H9 (cell line): Measurements from ENCODE around the gene ARL13B. TPM values are rescaled to one million over a fixed set of nuclear protein-coding genes. Genes with fewer than 3 reads are reported as not detected.
A peak's percentile ranks its signal among the peaks of the same experiment; 100 is the strongest.

Experiments used
- DNase-seq: peaks from one replicate; pipeline ENCODE4 v3.0.0-alpha.2; 2017
- H2AFZ ChIP-seq: one replicate; pipeline ENCODE4 v1.6.1; 2013; ENCODE audit warnings: mild to moderate bottlenecking, low read length, control low read depth, moderate library complexity
- H2AK5ac ChIP-seq: 2 replicates; pipeline ENCODE4 v1.6.1; 2013; ENCODE audit warnings: low read length, control low read depth, mixed read lengths; ENCODE audit not compliant: insufficient read length
- H2BK120ac ChIP-seq: one replicate; pipeline ENCODE4 v1.6.1; 2013; ENCODE audit warnings: low read depth, mild to moderate bottlenecking, low read length, control low read depth, inconsistent platforms; ENCODE audit not compliant: poor library complexity, severe bottlenecking
- H2BK12ac ChIP-seq: 2 replicates; pipeline ENCODE4 v1.6.1; 2013; ENCODE audit warnings: low read length, control low read depth, mixed read lengths, low read depth; ENCODE audit not compliant: insufficient read length
- H2BK15ac ChIP-seq: 2 replicates; pipeline ENCODE4 v1.6.1; 2013; ENCODE audit warnings: low read depth, low read length, control low read depth
- H2BK20ac ChIP-seq: one replicate; pipeline ENCODE4 v1.6.1; 2013; ENCODE audit warnings: low read depth, mild to moderate bottlenecking, low read length, control low read depth, inconsistent platforms; ENCODE audit not compliant: poor library complexity, severe bottlenecking
- H2BK5ac ChIP-seq: 2 replicates; pipeline ENCODE4 v1.6.1; 2013; ENCODE audit warnings: low read length, control low read depth, mixed read lengths; ENCODE audit not compliant: insufficient read length
- H3K14ac ChIP-seq: 2 replicates; pipeline ENCODE4 v1.6.1; 2013; ENCODE audit warnings: low read length, control low read depth; ENCODE audit not compliant: insufficient read depth
- H3K18ac ChIP-seq: 2 replicates; pipeline ENCODE4 v1.6.1; 2013; ENCODE audit warnings: low read depth, mild to moderate bottlenecking, mixed read lengths, low read length, control low read depth; ENCODE audit not compliant: insufficient read length
- H3K23ac ChIP-seq: 2 replicates; pipeline ENCODE4 v1.6.1; 2013; ENCODE audit warnings: low read length, control low read depth, mixed read lengths, low read depth; ENCODE audit not compliant: insufficient read length
- H3K23me2 ChIP-seq: 2 replicates; pipeline ENCODE4 v1.6.1; 2013; ENCODE audit warnings: low read depth, mild to moderate bottlenecking, mixed read lengths, low read length, control low read depth; ENCODE audit not compliant: insufficient read length, poor library complexity, severe bottlenecking
- H3K27ac ChIP-seq: 2 replicates; pipeline ENCODE4 v1.5.1; 2013; ENCODE audit warnings: low read length, control low read depth, mixed read lengths, low read depth; ENCODE audit not compliant: insufficient read length
- H3K27me3 ChIP-seq: 2 replicates; pipeline ENCODE4 v1.6.1; 2013; ENCODE audit warnings: low read length, control low read depth, inconsistent platforms; ENCODE audit not compliant: insufficient read depth
- H3K4ac ChIP-seq: 2 replicates; pipeline ENCODE4 v1.6.1; 2013; ENCODE audit warnings: low read depth, mild to moderate bottlenecking, control low read depth, inconsistent platforms, low read length, moderate library complexity
- H3K4me1 ChIP-seq: 2 replicates; pipeline ENCODE4 v1.6.1; 2013; ENCODE audit warnings: low read length, control low read depth, inconsistent platforms; ENCODE audit not compliant: insufficient read depth
- H3K4me2 ChIP-seq: 2 replicates; pipeline ENCODE4 v1.6.1; 2013; ENCODE audit warnings: low read length, control low read depth, mixed read lengths; ENCODE audit not compliant: insufficient read length, insufficient read depth
- H3K56ac ChIP-seq: 2 replicates; pipeline ENCODE4 v1.6.1; 2013; ENCODE audit warnings: low read depth, mild to moderate bottlenecking, mixed read lengths, low read length, control low read depth; ENCODE audit not compliant: insufficient read length
- H3K79me1 ChIP-seq: 2 replicates; pipeline ENCODE4 v1.6.1; 2013; ENCODE audit warnings: low read depth, mild to moderate bottlenecking, moderate library complexity, low read length, control low read depth, inconsistent platforms; ENCODE audit not compliant: insufficient read depth, poor library complexity, severe bottlenecking
- H3K79me2 ChIP-seq: 2 replicates; pipeline ENCODE4 v1.6.1; 2013; ENCODE audit warnings: low read length, control low read depth, inconsistent platforms; ENCODE audit not compliant: insufficient read depth
- H3K9ac ChIP-seq: 2 replicates; pipeline ENCODE4 v1.6.1; 2013; ENCODE audit warnings: low read length, control low read depth, mixed read lengths; ENCODE audit not compliant: insufficient read length; ENCODE audit errors: extremely low read depth
- H3K9me3 ChIP-seq: one replicate; pipeline ENCODE4 v1.6.1; 2013; ENCODE audit warnings: low read depth, low read length, inconsistent platforms; ENCODE audit not compliant: control insufficient read depth
- H3T11ph ChIP-seq: one replicate; pipeline ENCODE4 v1.6.1; 2013; ENCODE audit warnings: mild to moderate bottlenecking, low read length, control low read depth, inconsistent platforms
- H4K20me1 ChIP-seq: one replicate; pipeline ENCODE4 v1.6.1; 2013; ENCODE audit not compliant: control insufficient read depth, insufficient read length, insufficient read depth
- H4K5ac ChIP-seq: 2 replicates; pipeline ENCODE4 v1.6.1; 2013; ENCODE audit warnings: low read depth, mild to moderate bottlenecking, mixed read lengths, low read length, control low read depth; ENCODE audit not compliant: insufficient read length
- H4K8ac ChIP-seq: replicated peaks from 2 replicates; pipeline ENCODE4 v1.6.1; 2013; ENCODE audit warnings: low read length, control low read depth, mixed read lengths, low read depth; ENCODE audit not compliant: insufficient read length
- H4K91ac ChIP-seq: 2 replicates; pipeline ENCODE4 v1.6.1; 2013; ENCODE audit warnings: low read depth, mild to moderate bottlenecking, moderate library complexity, mixed read lengths, low read length, control low read depth; ENCODE audit not compliant: insufficient read length
- H3K27ac Mint-ChIP-seq, 3 experiments: 2 replicates in 2 of 3; 3 replicates in 1 of 3; pipeline ENCODE4 v1.8.0; 2020 to 2021; ENCODE audit warnings: mixed read lengths in 3 of 3, mild to moderate bottlenecking in 1 of 3, moderate library complexity in 1 of 3
- H3K27me3 Mint-ChIP-seq: 2 replicates; pipeline ENCODE4 v1.8.0; 2021; ENCODE audit warnings: low read depth, mild to moderate bottlenecking, moderate library complexity, mixed read lengths
- H3K36me3 Mint-ChIP-seq, 3 experiments: 2 replicates in 2 of 3; 3 replicates in 1 of 3; pipeline ENCODE4 v1.8.0; 2020 to 2021; ENCODE audit warnings: low read depth in 3 of 3, mixed read lengths in 3 of 3; ENCODE audit not compliant: insufficient read depth in 1 of 3
- H3K4me1 Mint-ChIP-seq, 2 experiments: 2 replicates each; pipeline ENCODE4 v1.8.0; 2020; ENCODE audit warnings: mixed read lengths in 2 of 2
- H3K4me3 Mint-ChIP-seq, 2 experiments: 2 replicates in 1 of 2; 3 replicates in 1 of 2; pipeline ENCODE4 v1.8.0; 2020 to 2021; ENCODE audit warnings: mild to moderate bottlenecking in 2 of 2, mixed read lengths in 2 of 2, moderate library complexity in 1 of 2
- H3K9me3 Mint-ChIP-seq, 2 experiments: 2 replicates in 1 of 2; 3 replicates in 1 of 2; pipeline ENCODE4 v1.8.0; 2020; ENCODE audit warnings: mild to moderate bottlenecking in 2 of 2, mixed read lengths in 2 of 2, moderate library complexity in 1 of 2
- CTCF ChIP-seq: fragments of 200-600 bp; sonication (generic); conservative IDR thresholded peaks from 3 replicates; pipeline ENCODE4 v1.8.0; 2021; ENCODE audit warnings: antibody characterized with exemption, mild to moderate bottlenecking
- WGBS: extraction: QIAGEN DNeasy Blood & Tissue Kit; methylation state at CpG from one replicate; pipeline ENCODE4 v1.1.7; 2013; ENCODE audit warnings: missing lambda C conversion rate, low lambda C conversion rate, mixed read lengths; ENCODE audit not compliant: insufficient read length; ENCODE audit errors: extremely low coverage; 5-methylcytosine and 5-hydroxymethylcytosine counted together
- total RNA-seq: library from RNA; stranded (reverse); gene quantifications from 2 replicates; pipeline ENCODE4 v1.2.1, GENCODE V29; 2021

The ARL13B gene
- total RNA-seq, 1 experiment from 2014 or later: 7.9 TPM

- no peaks in the 10 kb centered on the region for H3K23me2 ChIP-seq
- no peak overlapping the region for H3K4ac ChIP-seq
- H2AK5ac ChIP-seq: no peak overlapping the region
- H3K9ac ChIP-seq: no peak overlapping the region
- H3K14ac ChIP-seq: no peak overlapping the region
- H3K23ac ChIP-seq: no peak overlapping the region
- no peak overlapping the region for H4K91ac ChIP-seq
- no peak overlapping the region for H2BK12ac ChIP-seq
- H2BK15ac ChIP-seq: no peak overlapping the region
- Mint-ChIP-seq H3K27ac (peak overlapping the region in 1 of 3 experiments; percentile 47; a peak in 1 of 7 replicates), H3K36me3 (peaks cover 0 to 7% (median under 1%) of the 10 kb centered on the region in 3 experiments; a peak in 4 of 7 replicates), H3K4me3 (no peak overlapping the region), H3K27me3 (no peaks in the 10 kb centered on the region), H3K4me1 (no peaks in the 10 kb centered on the region), H3K9me3 (no peaks in the 10 kb centered on the region)
- no peaks in the 10 kb centered on the region for H3K79me1 ChIP-seq
- H3K79me2 ChIP-seq: no peaks in the 10 kb centered on the region
- no peak overlapping the region for H4K5ac ChIP-seq
- no peaks in the 10 kb centered on the region for H4K20me1 ChIP-seq
- no peaks in the 10 kb centered on the region for H3K27me3 ChIP-seq
- H3K4me1 ChIP-seq: no peaks in the 10 kb centered on the region
- no peak overlapping the region for H3T11ph ChIP-seq
- no peak overlapping the region for H2BK120ac ChIP-seq
- H3K9me3 ChIP-seq: no peaks in the 10 kb centered on the region
- H2BK20ac ChIP-seq: no peak overlapping the region
- H3K27ac ChIP-seq: no peak overlapping the region
- H3K18ac ChIP-seq: no peak overlapping the region
- no peak overlapping the region for H3K4me2 ChIP-seq
- TF ChIP-seq CTCF: no peak
- no peak overlapping the region for H4K8ac ChIP-seq
- H3K56ac ChIP-seq: no peak overlapping the region
- no CpG with 5 or more reads among the region's 1 CpG for WGBS
- no peak overlapping the region for H2AFZ ChIP-seq
- DNase-seq: no peak
- no peak overlapping the region for H2BK5ac ChIP-seq
These were observed 109.2 kb downstream of the ARL13B start for GRCh38 chr3:94089126-94089525.
